ENCODE measurements around the gene FAM89A.
"Not testable (repeated sequence)": the region's sequence is repeated elsewhere in the genome, so short reads cannot be mapped to it uniquely, and the experiment has no call there.

Gene FAM89A

GRCh38 chr1:230985711-230986110 lies 54.3 kb downstream of the FAM89A start:
- no peak for DNase-seq

GRCh38 chr1:230984622-230985515 lies 55.2 kb downstream of the FAM89A start:
- not testable (repeated sequence) for DNase-seq

- DNase-seq = no peak
Measured at GRCh38 chr1:230983811-230984210, 56.2 kb downstream of the FAM89A start.

GRCh38 chr1:230982696-230983095 lies 57.4 kb downstream of the FAM89A start:
- no peak for DNase-seq

- DNase-seq = no peak
Measured at GRCh38 chr1:230979952-230980351, 60.1 kb downstream of the FAM89A start.

GRCh38 chr1:230979389-230979716 lies 60.7 kb downstream of the FAM89A start:
- no peak for DNase-seq

GRCh38 chr1:230978491-230979388 lies 61.3 kb downstream of the FAM89A start, which contains the start of the genes ARV1 and TTC13:
TSS of gene ARV1 (plus strand) at chr1:230979094. CDS start at chr1:230979106, 12 bp downstream.
TSS of gene TTC13 (minus strand) at chr1:230978861. CDS start at chr1:230978830, 31 bp downstream.
- peak; percentile 99 for DNase-seq

GRCh38 chr1:230977761-230978490 lies 62.1 kb downstream of the FAM89A start:
- DNase-seq = peak in 1 of 2 experiments; percentile 51

GRCh38 chr1:230976825-230977747 lies 63.0 kb downstream of the FAM89A start:
- no peak for DNase-seq

- no peak for DNase-seq
Measured at GRCh38 chr1:230976360-230976759, 63.7 kb downstream of the FAM89A start.

- no peak for DNase-seq
Measured at GRCh38 chr1:230975636-230976035, 64.4 kb downstream of the FAM89A start.

- no peak for DNase-seq
Measured at GRCh38 chr1:230972855-230973271, 67.2 kb downstream of the FAM89A start.

- no peak for DNase-seq
Measured at GRCh38 chr1:230971771-230972170, 68.3 kb downstream of the FAM89A start.

GRCh38 chr1:230970432-230970831 lies 69.6 kb downstream of the FAM89A start:
- DNase-seq = no peak

Data from SHP77 (cell line).